SK-N-MC (cell line): ENCODE results near the gene GNG12.

Source experiments
- DNase-seq: peaks from one replicate; pipeline ENCODE4 v3.0.0-alpha.2; 2011; ENCODE audit warnings: low read depth, low spot score
- H3K27ac ChIP-seq: fragments of 200-600 bp; sonication (generic); 2 replicates; pipeline ENCODE4 v1.5.1; 2016; ENCODE audit warnings: mixed run types
- H3K36me3 ChIP-seq: fragments of 200-600 bp; sonication (generic); 2 replicates; pipeline ENCODE4 v1.6.1; 2017; ENCODE audit warnings: antibody characterized with exemption, low read length, mixed read lengths; ENCODE audit not compliant: insufficient read depth
- H3K4me3 ChIP-seq: fragments of 200-600 bp; sonication (generic); 2 replicates; pipeline ENCODE4 v1.5.1; 2016
- H3K9ac ChIP-seq: fragments of 200-600 bp; sonication (generic); 2 replicates; pipeline ENCODE4 v1.8.0; 2017; ENCODE audit warnings: mixed run types, mixed read lengths; ENCODE audit not compliant: insufficient read length
- H3K9me3 ChIP-seq: fragments of 200-600 bp; sonication (generic); 2 replicates; pipeline ENCODE4 v1.6.1; 2017; ENCODE audit warnings: low read depth, mild to moderate bottlenecking, antibody characterized with exemption, low read length, moderate library complexity, mixed read lengths
- EZH2 ChIP-seq: fragments of 200-600 bp; sonication (generic); IDR thresholded peaks from one replicate; pipeline ENCODE4 v1.6.1; 2017; ENCODE audit warnings: antibody characterized with exemption
- FOXP2 ChIP-seq: optimal IDR thresholded peaks from 2 replicates; pipeline ENCODE3; 2011; ENCODE audit warnings: mild to moderate bottlenecking, moderate library complexity; ENCODE audit not compliant: insufficient read depth; ENCODE audit errors: extremely low read length, control extremely low read depth
- POLR2AphosphoS5 ChIP-seq: IDR thresholded peaks from 2 replicates; pipeline ENCODE4 v1.6.1; 2012; ENCODE audit warnings: mild to moderate bottlenecking, low read depth, low read length, borderline replicate concordance

Gene GNG12

DNA sequence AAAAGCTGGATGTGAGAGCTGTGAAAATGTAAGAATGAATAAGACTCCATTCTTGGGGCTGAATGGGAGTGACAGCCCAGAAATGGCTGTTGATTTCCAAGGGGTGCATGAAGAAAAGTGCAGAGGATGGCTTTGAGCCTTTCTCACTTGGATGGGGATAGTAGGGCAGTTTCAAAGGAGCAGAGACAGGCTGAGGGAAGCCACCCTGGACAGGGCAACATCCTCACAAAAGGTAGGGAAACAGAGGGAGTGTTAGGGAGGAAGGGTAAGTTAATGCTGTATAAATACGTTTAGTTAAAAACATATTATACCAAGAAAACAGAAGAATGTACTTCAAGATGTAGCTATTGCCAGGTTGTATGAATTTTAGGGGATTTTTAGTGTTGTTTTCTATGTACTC is 110.1 kb downstream of the GNG12 start:
- Histone ChIP-seq H3K9me3 (no peaks in the 10 kb centered on the region), H3K27ac (no peak overlapping the region), H3K36me3 (no peaks in the 10 kb centered on the region), H3K9ac (no peak overlapping the region), H3K4me3 (no peak overlapping the region)
- no peak for DNase-seq
- TF ChIP-seq FOXP2 (no peak), POLR2AphosphoS5 (no peak), EZH2 (no peak)

DNA sequence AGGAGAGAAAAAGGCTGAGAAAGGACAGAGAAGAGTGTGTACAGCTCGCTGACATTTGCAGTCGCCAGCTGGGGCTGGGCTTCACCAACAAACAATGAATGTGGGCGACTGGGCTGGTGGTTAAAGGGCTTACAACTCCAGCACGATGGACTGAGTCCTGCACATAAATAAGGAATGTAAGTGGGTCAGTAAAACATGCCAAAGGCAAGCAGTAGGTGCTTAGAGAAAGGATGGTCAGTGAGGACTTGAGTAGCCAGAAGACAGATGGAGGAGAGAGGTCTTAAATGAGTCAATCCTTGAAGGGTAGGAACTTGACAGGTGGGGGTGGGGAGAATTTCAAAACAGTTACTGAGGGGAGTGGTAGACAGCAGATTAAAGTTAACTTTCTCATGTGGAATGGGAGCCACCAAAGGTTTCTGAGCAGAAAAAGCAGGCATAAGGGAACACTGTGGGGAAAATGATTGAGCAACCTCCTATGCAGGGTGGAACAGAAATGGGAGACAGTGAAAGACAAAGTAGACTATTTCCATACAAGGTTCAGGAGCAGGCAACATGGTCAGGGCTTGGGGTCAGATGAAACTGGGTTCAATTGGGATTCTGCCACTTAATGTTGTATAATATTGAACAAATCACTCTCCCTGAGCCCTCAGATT is 110.8 kb downstream of the GNG12 start:
- TF ChIP-seq FOXP2 (no peak), EZH2 (no peak), POLR2AphosphoS5 (no peak)
- no peak overlapping the region for H3K4me3 ChIP-seq

DNA sequence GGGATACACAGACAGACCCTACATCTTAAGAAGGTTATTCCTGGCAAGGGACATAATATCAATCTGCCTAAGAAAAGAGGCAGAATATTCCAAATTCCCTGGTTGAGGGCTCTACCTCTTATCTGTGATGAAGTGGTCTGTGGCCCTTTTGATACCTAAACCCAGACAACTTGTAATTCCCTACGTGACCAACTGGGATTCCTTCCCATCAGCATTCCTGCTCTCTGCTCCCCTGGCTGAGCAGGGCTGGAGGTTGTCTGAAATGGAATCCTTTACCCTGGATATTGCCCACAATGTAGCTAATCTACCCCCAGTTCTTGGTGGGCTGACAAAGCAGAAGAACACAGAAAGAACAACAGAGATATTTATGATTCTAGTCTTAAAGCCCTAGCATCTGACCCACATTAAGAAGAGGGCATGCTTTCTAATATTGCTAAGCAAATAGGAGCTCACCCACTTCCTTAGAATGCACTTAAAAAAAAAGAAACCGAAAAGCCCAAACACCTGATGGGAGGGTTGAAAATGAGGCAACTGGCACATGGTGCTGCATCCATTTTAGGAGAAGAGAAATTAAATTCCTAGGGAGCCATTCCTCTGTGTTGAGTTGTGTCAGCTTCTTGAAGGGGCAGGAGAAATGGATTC is 111.5 kb downstream of the GNG12 start:
- DNase-seq: no peak
- H3K4me3 ChIP-seq: no peak overlapping the region
- TF ChIP-seq EZH2: no peak
- TF ChIP-seq FOXP2: no peak
- TF ChIP-seq POLR2AphosphoS5: no peak
- no peak overlapping the region for H3K9ac ChIP-seq
- no peak overlapping the region for H3K27ac ChIP-seq
- H3K36me3 ChIP-seq: no peaks in the 10 kb centered on the region
- no peaks in the 10 kb centered on the region for H3K9me3 ChIP-seq

More for the DNA sequence above, 110.8 kb downstream of the GNG12 start:
- Histone ChIP-seq H3K27ac (no peak overlapping the region), H3K9ac (no peak overlapping the region), H3K9me3 (no peaks in the 10 kb centered on the region), H3K36me3 (no peaks in the 10 kb centered on the region)
- no peak for DNase-seq

DNA sequence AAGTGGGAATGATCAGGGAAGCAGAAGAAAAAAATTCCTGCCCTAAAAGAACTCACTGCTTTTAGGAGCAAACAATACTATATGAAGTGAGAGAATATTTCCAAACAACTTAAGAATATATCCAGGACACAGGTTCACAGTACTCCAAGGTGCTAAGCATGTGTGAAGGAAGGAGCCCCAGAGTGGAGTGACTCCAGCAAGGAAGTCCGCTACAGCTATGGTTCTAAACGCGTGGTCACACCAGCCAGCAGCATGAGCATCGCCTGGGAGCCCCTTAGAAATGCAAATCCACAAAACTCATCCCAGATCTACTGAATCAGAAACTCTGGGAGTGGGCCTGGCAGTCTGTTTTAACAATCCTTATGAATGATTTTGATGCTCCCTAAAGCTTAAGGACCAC is 112.2 kb downstream of the GNG12 start:
- no peak overlapping the region for H3K27ac ChIP-seq
- no peak overlapping the region for H3K4me3 ChIP-seq
- H3K36me3 ChIP-seq: no peaks in the 10 kb centered on the region
- TF ChIP-seq POLR2AphosphoS5: no peak
- TF ChIP-seq FOXP2: no peak
- TF ChIP-seq EZH2: no peak
- no peak for DNase-seq
- no peak overlapping the region for H3K9ac ChIP-seq
- H3K9me3 ChIP-seq: no peaks in the 10 kb centered on the region

DNA sequence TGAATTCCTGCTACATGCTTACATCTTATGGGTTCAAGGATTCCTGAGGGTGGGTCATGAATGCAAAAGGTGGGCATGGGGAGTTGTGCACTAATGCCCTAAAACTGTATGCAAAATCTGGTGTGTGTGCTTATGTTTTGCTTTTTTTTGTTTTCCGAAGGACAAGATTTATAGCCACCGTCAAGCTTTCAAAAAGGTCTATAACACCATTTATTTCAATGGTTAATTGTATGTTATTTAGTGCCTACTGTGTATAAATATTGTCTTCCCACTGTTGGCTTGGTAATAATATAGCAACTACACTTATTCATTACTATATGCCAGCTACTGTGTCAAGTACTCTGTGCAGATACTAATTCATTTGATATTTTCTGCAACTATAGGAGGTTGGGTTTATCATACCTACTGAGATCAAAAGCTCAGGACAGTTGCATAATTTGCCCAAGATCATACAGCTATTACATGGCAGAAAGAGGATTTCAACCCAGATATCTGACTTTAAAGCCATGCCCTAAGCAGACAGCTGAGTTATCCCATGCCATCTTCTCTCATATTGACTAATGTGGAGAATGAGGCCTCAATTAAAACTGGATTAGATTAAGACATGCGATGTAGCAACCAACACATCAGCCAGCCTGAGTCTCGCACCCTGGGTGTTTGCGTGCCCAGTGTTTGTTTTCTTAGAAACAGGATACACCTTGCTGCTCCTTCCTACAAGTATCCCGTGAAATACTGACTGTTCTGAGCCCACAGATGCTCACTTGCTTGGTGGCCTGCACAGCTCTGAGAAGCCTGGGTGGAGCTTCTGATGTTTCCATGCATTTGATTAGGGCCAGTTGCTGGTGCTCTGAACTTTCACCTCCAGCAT is 113.7 kb downstream of the GNG12 start:
- no peak for DNase-seq
- H3K9me3 ChIP-seq: no peaks in the 10 kb centered on the region

GRCh38 chr1:67717876-67718275 is 115.4 kb downstream of the GNG12 start:
- H3K27ac ChIP-seq: no peak overlapping the region
- no peak for DNase-seq
- no peaks in the 10 kb centered on the region for H3K36me3 ChIP-seq
- H3K4me3 ChIP-seq: no peak overlapping the region
- no peak for TF ChIP-seq POLR2AphosphoS5
- TF ChIP-seq FOXP2: no peak
- no peak for TF ChIP-seq EZH2
- no peak overlapping the region for H3K9ac ChIP-seq
- no peaks in the 10 kb centered on the region for H3K9me3 ChIP-seq

More for the DNA sequence above, 113.7 kb downstream of the GNG12 start:
- Histone ChIP-seq H3K36me3 (no peaks in the 10 kb centered on the region), H3K4me3 (no peak overlapping the region), H3K27ac (no peak overlapping the region), H3K9ac (no peak overlapping the region)
- TF ChIP-seq POLR2AphosphoS5: no peak
- no peak for TF ChIP-seq FOXP2
- TF ChIP-seq EZH2: no peak

GRCh38 chr1:67716800-67717199 is 116.5 kb downstream of the GNG12 start:
- H3K9ac ChIP-seq: no peak overlapping the region
- DNase-seq: peak; percentile 6
- H3K9me3 ChIP-seq: no peaks in the 10 kb centered on the region
- no peak for TF ChIP-seq FOXP2
- no peak for TF ChIP-seq POLR2AphosphoS5
- TF ChIP-seq EZH2: no peak
- no peak overlapping the region for H3K4me3 ChIP-seq
- H3K27ac ChIP-seq: no peak overlapping the region
- no peaks in the 10 kb centered on the region for H3K36me3 ChIP-seq

DNA sequence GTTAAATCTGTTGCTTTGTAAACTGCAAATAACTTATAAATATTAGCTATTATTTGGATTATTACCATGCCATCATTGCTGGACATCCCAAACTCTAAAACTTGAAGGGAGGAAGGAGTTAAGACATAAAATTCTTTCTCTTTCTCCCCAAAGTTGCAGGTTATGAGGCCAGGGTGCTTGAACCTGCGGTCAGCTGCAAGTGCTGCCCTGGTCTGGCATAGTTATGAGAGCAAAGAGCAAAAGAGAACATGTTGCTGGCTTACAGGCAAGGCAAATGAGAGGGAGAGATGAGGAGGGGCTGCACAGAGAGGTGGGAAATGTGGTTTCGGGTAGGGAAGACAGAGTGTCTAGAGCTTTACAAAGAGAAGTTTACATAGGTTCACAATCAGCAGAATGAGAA is 117.4 kb downstream of the GNG12 start:
- Histone ChIP-seq H3K4me3 (no peak overlapping the region), H3K9ac (no peak overlapping the region), H3K27ac (no peak overlapping the region), H3K9me3 (no peaks in the 10 kb centered on the region), H3K36me3 (no peaks in the 10 kb centered on the region)
- no peak for TF ChIP-seq POLR2AphosphoS5
- DNase-seq: no peak

DNA sequence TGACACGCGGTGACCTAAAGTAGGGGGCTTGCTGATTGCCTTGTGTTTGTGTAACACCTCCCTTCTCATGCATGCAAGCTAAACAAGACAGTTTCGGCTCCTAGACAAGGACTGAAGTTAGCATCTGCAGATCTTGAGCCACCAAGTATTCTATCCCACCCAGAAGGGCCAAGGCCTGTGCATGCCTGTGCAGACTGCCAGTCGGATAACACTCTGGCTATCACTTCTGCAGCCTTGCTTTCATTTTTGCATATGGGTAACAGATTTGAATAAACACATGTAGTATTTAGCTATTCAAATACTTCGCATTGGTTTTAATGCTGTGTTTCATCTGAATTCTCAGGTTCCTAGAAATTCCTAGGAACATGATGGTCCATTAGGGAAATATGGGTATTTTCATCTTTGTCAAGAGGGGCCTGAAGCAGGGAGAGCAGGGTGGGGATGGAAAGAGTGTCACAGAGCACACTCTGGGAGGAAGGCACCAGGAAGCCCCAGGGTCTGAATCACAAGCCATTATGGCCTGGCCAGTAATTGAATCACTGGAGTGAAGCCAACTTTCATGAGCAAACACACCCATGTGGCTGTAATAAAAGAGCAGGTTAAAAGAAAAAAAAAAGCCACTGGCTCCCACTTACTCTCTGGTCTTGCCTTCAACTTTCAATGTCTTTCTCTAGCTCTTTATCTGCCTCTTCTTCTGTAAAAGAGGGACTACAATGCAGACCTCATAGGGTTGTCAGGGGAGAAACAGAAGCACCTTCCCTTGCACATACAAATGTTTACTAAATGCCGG is 120.0 kb downstream of the GNG12 start:
- H3K36me3 ChIP-seq: no peaks in the 10 kb centered on the region
- H3K9me3 ChIP-seq: no peaks in the 10 kb centered on the region
- no peak overlapping the region for H3K4me3 ChIP-seq
- TF ChIP-seq FOXP2: no peak
- no peak for DNase-seq
- H3K9ac ChIP-seq: no peak overlapping the region
- no peak overlapping the region for H3K27ac ChIP-seq
